ENCODE results near the gene KCNQ4. TPM values are rescaled to one million over a fixed set of nuclear protein-coding genes. Genes with fewer than 3 reads are reported as not detected.

Gene KCNQ4
- total RNA-seq, 1 experiment from 2014 or later, result 1.4 TPM

GRCh38 chr1:40856116-40856515 is 72.5 kb downstream of the KCNQ4 start:
- no peak overlapping the region for H3K27ac ChIP-seq (ENCODE audit: insufficient read length, low read depth, low read length)
- H3T11ph ChIP-seq (ENCODE audit: low read length), result no peak overlapping the region
- Mint-ChIP-seq H3K4me1 (peaks cover 8 to 24% of the 10 kb centered on the region in 2 experiments), H3K9me3 (no peaks in the 10 kb centered on the region), H3K36me3 (ENCODE audit: insufficient read depth in 1 of 3, low read depth in 3 of 3) (peaks cover 0 to 2% (median 0%) of the 10 kb centered on the region in 3 experiments; a peak in 2 of 7 replicates), H3K27ac (no peak overlapping the region; a peak in 1 of 7 replicates), H3K4me3 (no peak overlapping the region), H3K27me3 (ENCODE audit: low read depth) (peaks cover 31% of the 10 kb centered on the region)
- WGBS (ENCODE audit: extremely low coverage, insufficient read length, low lambda C conversion rate), result no CpG with 5 or more reads among the region's 3 CpGs
- no peak for TF ChIP-seq CTCF (conservative IDR thresholded peaks at IDR 0.05)
- no peaks in the 10 kb centered on the region for H4K20me1 ChIP-seq (ENCODE audit: control insufficient read depth, insufficient read depth, insufficient read length)
- H3K56ac ChIP-seq (ENCODE audit: insufficient read length, low read depth, low read length), result no peak overlapping the region
- no peak overlapping the region for H4K8ac ChIP-seq (replicated peaks; ENCODE audit: insufficient read length, low read depth, low read length)
- no peak overlapping the region for H3K9ac ChIP-seq (ENCODE audit: extremely low read depth, insufficient read length, low read length)
- H3K14ac ChIP-seq (ENCODE audit: insufficient read depth, low read length), result no peak overlapping the region
- H3K4ac ChIP-seq (ENCODE audit: low read depth, low read length), result no peak overlapping the region
- no peak overlapping the region for H2BK20ac ChIP-seq (ENCODE audit: low read depth, low read length, poor library complexity, severe bottlenecking)
- H2AFZ ChIP-seq (ENCODE audit: low read length), result no peak overlapping the region
- H2AK5ac ChIP-seq (ENCODE audit: insufficient read length, low read length), result no peak overlapping the region
- DNase-seq, result no peak
- no peak overlapping the region for H4K91ac ChIP-seq (ENCODE audit: insufficient read length, low read depth, low read length)
- H2BK5ac ChIP-seq (ENCODE audit: insufficient read length, low read length), result no peak overlapping the region
- no peak overlapping the region for H2BK120ac ChIP-seq (ENCODE audit: low read depth, low read length, poor library complexity, severe bottlenecking)
- no peak overlapping the region for H3K4me2 ChIP-seq (ENCODE audit: insufficient read depth, insufficient read length, low read length)
- no peak overlapping the region for H3K23ac ChIP-seq (ENCODE audit: insufficient read length, low read depth, low read length)
- no peaks in the 10 kb centered on the region for H3K79me2 ChIP-seq (ENCODE audit: insufficient read depth, low read length)
- H3K23me2 ChIP-seq (ENCODE audit: insufficient read length, low read depth, low read length, poor library complexity, severe bottlenecking), result no peaks in the 10 kb centered on the region
- H3K9me3 ChIP-seq (ENCODE audit: control insufficient read depth, low read depth, low read length), result no peaks in the 10 kb centered on the region
- H2BK15ac ChIP-seq (ENCODE audit: low read depth, low read length), result no peak overlapping the region
- H3K27me3 ChIP-seq (ENCODE audit: insufficient read depth, low read length), result no peaks in the 10 kb centered on the region; the same call in 1 of the 2 replicates
- H4K5ac ChIP-seq (ENCODE audit: insufficient read length, low read depth, low read length), result no peak overlapping the region
- H2BK12ac ChIP-seq (ENCODE audit: insufficient read length, low read depth, low read length), result no peak overlapping the region
- H3K18ac ChIP-seq (ENCODE audit: insufficient read length, low read depth, low read length), result no peak overlapping the region
- H3K79me1 ChIP-seq (ENCODE audit: insufficient read depth, low read depth, low read length, poor library complexity, severe bottlenecking), result no peaks in the 10 kb centered on the region
- no peaks in the 10 kb centered on the region for H3K4me1 ChIP-seq (ENCODE audit: insufficient read depth, low read length)
